ENCODE data around the gene GALNT2. TPM values are rescaled to one million over a fixed set of nuclear protein-coding genes. Genes with fewer than 3 reads are reported as not detected.

GALNT2 gene
- total and polyA plus RNA-seq, 2 experiments from 2014 or later: 17.8 to 48.3 TPM

- TF ChIP-seq CTCF (conservative IDR thresholded peaks at IDR 0.05; ENCODE audit: low read depth in 2 of 2) (no peak), EZH2 (IDR thresholded peaks at IDR 0.05; ENCODE audit: low read depth, unreplicated experiment) (no peak), NANOG (IDR thresholded peaks at IDR 0.05; ENCODE audit: borderline replicate concordance) (no peak), JUNB (IDR thresholded peaks at IDR 0.05; ENCODE audit: unreplicated experiment) (no peak)
Measured at GRCh38 chr1:230151924-230152468, 85.0 kb downstream of the GALNT2 start (continued).

- Mint-ChIP-seq H3K9me3 (no peaks in the 10 kb centered on the region), H3K27me3 (ENCODE audit: insufficient read depth, low read depth, poor library complexity) (no peaks in the 10 kb centered on the region), H3K27ac (no peak overlapping the region), H3K36me3 (ENCODE audit: low read depth) (peaks cover 5% of the 10 kb centered on the region), H3K4me3 (no peak overlapping the region), H3K4me1 (peaks cover 25% of the 10 kb centered on the region)
- no peak overlapping the region for H2AFZ ChIP-seq
- peaks cover 16% of the 10 kb centered on the region for H3K9me2 ChIP-seq (ENCODE audit: insufficient read depth)
- H3K4me3 ChIP-seq: no peak overlapping the region
- ATAC-seq (no peak), DNase-seq (ENCODE audit: low spot score) (no peak)
- H3K4me2 ChIP-seq: no peak overlapping the region
- no peaks in the 10 kb centered on the region for H3K36me3 ChIP-seq (ENCODE audit: insufficient read depth)
- no peak overlapping the region for H3K27ac ChIP-seq (ENCODE audit: low read depth)
- peaks cover 43% of the 10 kb centered on the region for H3K79me2 ChIP-seq (replicated peaks; ENCODE audit: insufficient read depth)
- no peaks in the 10 kb centered on the region for H3F3A ChIP-seq (replicated peaks; ENCODE audit: low read depth)
- H3K4me1 ChIP-seq (ENCODE audit: insufficient read depth): peaks cover 8% of the 10 kb centered on the region; the same call in 1 of the 2 replicates
- TF ChIP-seq STAT1 (IDR thresholded peaks at IDR 0.05; ENCODE audit: unreplicated experiment) (no peak), NANOG (IDR thresholded peaks at IDR 0.05; ENCODE audit: borderline replicate concordance) (no peak), ZNF331 (CRISPR knock-in tag; IDR thresholded peaks at IDR 0.05; ENCODE audit: low read depth) (no peak), ZNF462 (CRISPR knock-in tag; IDR thresholded peaks at IDR 0.05) (no peak), EZH2phosphoT487 (IDR thresholded peaks at IDR 0.05; ENCODE audit: unreplicated experiment) (no peak), CREB1 (CRISPR knock-in tag; IDR thresholded peaks at IDR 0.05; ENCODE audit: low read depth) (no peak), ZNF114 (CRISPR knock-in tag; IDR thresholded peaks at IDR 0.05) (no peak)
- no peaks in the 10 kb centered on the region for H3K27me3 ChIP-seq (ENCODE audit: insufficient read depth)
- H4K20me1 ChIP-seq (replicated peaks; ENCODE audit: insufficient read depth): peaks cover 4% of the 10 kb centered on the region
Measured at GRCh38 chr1:230152999-230153398, 86.0 kb downstream of the GALNT2 start.

Data from GM23338 (cell line).